IMR-90 (cell line): Measurements from ENCODE around the gene CFAP61.

Source experiments
- BHLHE40 ChIP-seq: fragments of 150-350 bp; IDR thresholded peaks from 2 replicates; pipeline ENCODE4 v1.6.1; 2016; ENCODE audit warnings: mild to moderate bottlenecking, low read depth, low read length
- CEBPB ChIP-seq: IDR thresholded peaks from 2 replicates; pipeline ENCODE4 v1.6.1; 2012; ENCODE audit warnings: low read depth, low read length, improper control_type of control experiment
- FOS ChIP-seq: fragments of 150-350 bp; IDR thresholded peaks from 2 replicates; pipeline ENCODE4 v1.6.1; 2016; ENCODE audit warnings: low read depth, low read length
- MAZ ChIP-seq: IDR thresholded peaks from 2 replicates; pipeline ENCODE4 v1.6.1; 2012; ENCODE audit warnings: low read depth, mild to moderate bottlenecking, low read length, improper control_type of control experiment, moderate library complexity, borderline replicate concordance
- MXI1 ChIP-seq: IDR thresholded peaks from 2 replicates; pipeline ENCODE4 v1.6.1; 2012; ENCODE audit warnings: low read depth, mild to moderate bottlenecking, low read length, moderate library complexity, borderline replicate concordance
- NFE2L2 ChIP-seq: fragments of 150-350 bp; IDR thresholded peaks from 2 replicates; pipeline ENCODE4 v1.6.1; 2016; ENCODE audit warnings: low read depth, mild to moderate bottlenecking, low read length
- POLR2A ChIP-seq: IDR thresholded peaks from 2 replicates; pipeline ENCODE4 v1.6.1; 2012; ENCODE audit warnings: mild to moderate bottlenecking, low read depth, low read length
- RAD21 ChIP-seq: IDR thresholded peaks from 2 replicates; pipeline ENCODE4 v1.6.1; 2012; ENCODE audit warnings: low read length, improper control_type of control experiment
- RCOR1 ChIP-seq: IDR thresholded peaks from 2 replicates; pipeline ENCODE4 v1.6.1; 2012; ENCODE audit warnings: mild to moderate bottlenecking, low read length, improper control_type of control experiment; ENCODE audit not compliant: insufficient replicate concordance
- RFX5 ChIP-seq: IDR thresholded peaks from 2 replicates; pipeline ENCODE4 v1.8.0; 2012; ENCODE audit warnings: low read depth, mild to moderate bottlenecking, low read length, moderate library complexity
- SMC3 ChIP-seq: fragments of 150-350 bp; IDR thresholded peaks from 2 replicates; pipeline ENCODE4 v1.6.1; 2016; ENCODE audit warnings: low read depth, mild to moderate bottlenecking, antibody characterized with exemption, low read length, moderate library complexity
- TF ChIP-seq, protein P1 (sequence below): conservative IDR thresholded peaks from 2 replicates; pipeline ENCODE4 v1.5.1; 2012; ENCODE audit warnings: mild to moderate bottlenecking, low read depth, low read length, improper control_type of control experiment
- TF ChIP-seq, protein P2 (sequence below): fragments of 150-350 bp; IDR thresholded peaks from 2 replicates; pipeline ENCODE4 v1.6.1; 2017; ENCODE audit warnings: mild to moderate bottlenecking, antibody characterized with exemption, low read length, low read depth
- TF ChIP-seq, protein P3 (sequence below): fragments of 150-350 bp; IDR thresholded peaks from 2 replicates; pipeline ENCODE4 v1.6.1; 2016; ENCODE audit warnings: low read depth, mild to moderate bottlenecking, low read length, moderate library complexity, borderline replicate concordance

DNA sequence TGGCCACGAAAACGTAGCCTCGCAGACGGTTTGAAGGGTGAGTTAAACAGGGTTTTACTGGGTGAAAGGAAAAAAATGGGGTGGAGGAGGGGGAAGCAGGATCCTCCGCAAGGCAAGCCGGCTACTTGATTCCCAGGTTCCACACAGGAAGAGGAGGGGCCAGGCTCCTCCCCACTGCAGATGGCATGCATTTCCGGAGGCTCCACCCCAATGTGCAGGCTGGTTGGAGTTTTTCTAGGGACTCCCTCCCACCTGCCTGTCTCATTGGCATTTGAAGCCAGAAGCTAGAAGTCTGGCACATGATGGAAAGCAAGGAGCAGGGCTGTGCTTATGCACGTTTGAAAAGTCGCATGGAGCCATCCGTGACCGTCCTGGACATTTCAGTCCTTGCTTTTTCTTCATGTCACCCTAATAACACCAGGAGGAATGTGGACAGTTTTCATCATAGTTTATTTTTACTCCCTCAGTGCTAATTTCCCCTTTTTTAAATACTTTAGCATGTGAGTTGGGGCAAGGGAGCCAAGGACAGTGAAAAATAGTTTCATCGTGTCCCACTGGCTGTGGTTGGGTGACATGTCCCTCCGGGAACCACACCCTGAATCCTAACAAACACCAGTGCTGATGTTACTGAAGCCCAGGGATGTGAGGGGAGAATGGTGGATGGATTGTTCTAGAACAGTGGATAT, 215.5 kb downstream of the CFAP61 start:
- TF ChIP-seq, protein P1, sequence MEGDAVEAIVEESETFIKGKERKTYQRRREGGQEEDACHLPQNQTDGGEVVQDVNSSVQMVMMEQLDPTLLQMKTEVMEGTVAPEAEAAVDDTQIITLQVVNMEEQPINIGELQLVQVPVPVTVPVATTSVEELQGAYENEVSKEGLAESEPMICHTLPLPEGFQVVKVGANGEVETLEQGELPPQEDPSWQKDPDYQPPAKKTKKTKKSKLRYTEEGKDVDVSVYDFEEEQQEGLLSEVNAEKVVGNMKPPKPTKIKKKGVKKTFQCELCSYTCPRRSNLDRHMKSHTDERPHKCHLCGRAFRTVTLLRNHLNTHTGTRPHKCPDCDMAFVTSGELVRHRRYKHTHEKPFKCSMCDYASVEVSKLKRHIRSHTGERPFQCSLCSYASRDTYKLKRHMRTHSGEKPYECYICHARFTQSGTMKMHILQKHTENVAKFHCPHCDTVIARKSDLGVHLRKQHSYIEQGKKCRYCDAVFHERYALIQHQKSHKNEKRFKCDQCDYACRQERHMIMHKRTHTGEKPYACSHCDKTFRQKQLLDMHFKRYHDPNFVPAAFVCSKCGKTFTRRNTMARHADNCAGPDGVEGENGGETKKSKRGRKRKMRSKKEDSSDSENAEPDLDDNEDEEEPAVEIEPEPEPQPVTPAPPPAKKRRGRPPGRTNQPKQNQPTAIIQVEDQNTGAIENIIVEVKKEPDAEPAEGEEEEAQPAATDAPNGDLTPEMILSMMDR = no peak
- TF ChIP-seq BHLHE40 (no peak), POLR2A (no peak), RAD21 (no peak), FOS (no peak), CEBPB (no peak), RFX5 (no peak), SMC3 (no peak), MAZ (no peak), RCOR1 (no peak), NFE2L2 (no peak), MXI1 (no peak)
- TF ChIP-seq, protein P2, sequence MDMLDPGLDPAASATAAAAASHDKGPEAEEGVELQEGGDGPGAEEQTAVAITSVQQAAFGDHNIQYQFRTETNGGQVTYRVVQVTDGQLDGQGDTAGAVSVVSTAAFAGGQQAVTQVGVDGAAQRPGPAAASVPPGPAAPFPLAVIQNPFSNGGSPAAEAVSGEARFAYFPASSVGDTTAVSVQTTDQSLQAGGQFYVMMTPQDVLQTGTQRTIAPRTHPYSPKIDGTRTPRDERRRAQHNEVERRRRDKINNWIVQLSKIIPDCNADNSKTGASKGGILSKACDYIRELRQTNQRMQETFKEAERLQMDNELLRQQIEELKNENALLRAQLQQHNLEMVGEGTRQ = no peak
- TF ChIP-seq, protein P3, sequence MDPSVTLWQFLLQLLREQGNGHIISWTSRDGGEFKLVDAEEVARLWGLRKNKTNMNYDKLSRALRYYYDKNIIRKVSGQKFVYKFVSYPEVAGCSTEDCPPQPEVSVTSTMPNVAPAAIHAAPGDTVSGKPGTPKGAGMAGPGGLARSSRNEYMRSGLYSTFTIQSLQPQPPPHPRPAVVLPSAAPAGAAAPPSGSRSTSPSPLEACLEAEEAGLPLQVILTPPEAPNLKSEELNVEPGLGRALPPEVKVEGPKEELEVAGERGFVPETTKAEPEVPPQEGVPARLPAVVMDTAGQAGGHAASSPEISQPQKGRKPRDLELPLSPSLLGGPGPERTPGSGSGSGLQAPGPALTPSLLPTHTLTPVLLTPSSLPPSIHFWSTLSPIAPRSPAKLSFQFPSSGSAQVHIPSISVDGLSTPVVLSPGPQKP = no peak
